Activated naive CD4-positive, alpha-beta T cell (primary cell): ENCODE measurements around the gene SPRR2B.
"Not testable (repeated sequence)": the region's sequence is repeated elsewhere in the genome, so short reads cannot be mapped to it uniquely, and the experiment has no call there.

ENCODE experiments used
- DNase-seq, 4 experiments: peaks; one replicate each; lab custom pipeline; 2025; lab: John Stamatoyannopoulos, UW

Gene SPRR2B

DNA sequence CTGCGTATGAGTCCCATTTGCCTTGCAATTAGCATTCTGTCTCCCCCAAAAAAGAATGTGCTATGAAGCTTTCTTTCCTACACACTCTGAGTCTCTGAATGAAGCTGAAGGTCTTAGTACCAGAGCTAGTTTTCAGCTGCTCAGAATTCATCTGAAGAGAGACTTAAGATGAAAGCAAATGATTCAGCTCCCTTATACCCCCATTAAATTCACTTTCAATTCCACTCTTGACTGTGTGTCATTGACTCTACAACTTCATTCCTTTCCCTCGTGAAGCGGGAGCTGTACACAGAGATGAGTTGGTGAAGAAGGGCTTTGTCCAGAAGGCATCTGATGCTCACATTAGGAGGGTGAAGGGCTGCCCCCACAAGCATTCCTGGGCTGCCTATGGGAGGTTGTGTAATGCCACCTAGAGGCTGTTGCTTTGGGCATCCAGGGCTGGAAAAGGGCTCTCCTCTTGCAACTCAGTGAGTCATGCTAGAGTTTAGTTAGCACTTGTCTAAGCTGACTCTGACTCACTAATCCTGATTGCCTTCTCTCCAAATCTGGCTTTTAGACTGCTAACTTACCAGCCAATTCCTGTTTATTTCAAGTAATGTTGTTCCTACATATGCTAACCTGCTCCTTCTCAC is 38.6 kb downstream of the SPRR2B start:
- no peak for DNase-seq

- DNase-seq = no peak
These were observed 39.3 kb downstream of the SPRR2B start for GRCh38 chr1:153032073-153032472.

DNA sequence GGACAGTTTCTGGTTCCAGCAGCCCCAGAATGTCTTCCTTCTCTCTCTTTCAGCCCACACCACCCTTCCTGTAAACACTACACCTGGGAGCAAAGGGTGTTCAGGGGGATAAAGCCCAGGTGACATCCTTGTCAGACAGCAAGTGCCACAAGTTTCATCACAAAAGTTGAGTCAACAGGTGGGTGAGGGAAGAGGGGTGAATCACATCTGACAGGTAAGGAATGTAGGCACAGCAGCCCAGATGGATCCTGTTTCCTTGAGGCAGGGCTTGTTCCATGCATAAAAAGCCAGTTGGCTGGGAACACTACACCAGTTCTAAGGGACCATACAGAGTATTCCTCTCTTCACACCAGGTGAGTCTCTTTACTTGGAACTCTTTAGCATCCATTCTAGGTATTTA is 40.5 kb downstream of the SPRR2B start, which contains the start of gene SPRR1B:
SPRR1B (plus strand) TSS at position 309 of the 400 bp plus-strand sequence. CDS start 1,143 bp downstream, outside the sequence.
- DNase-seq = no peak

DNA sequence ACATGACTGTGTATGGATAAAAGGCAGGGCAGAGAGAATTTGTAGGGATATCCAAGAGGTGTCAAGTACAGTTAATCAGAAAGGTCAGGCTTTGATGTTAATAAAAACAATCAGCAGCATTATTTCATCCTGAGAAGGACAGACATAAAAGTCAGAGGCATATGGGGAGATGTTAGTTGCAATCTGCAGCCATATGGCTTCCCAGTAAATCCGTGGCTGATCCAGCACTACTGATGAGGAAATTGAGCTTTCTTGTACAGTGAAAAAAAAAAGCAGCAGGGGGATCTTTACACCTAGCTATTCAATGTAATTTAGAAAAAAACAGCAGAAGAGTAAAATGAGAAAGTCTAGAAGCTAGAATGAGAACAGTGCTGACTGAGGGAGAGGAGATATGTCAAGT is 42.6 kb downstream of the SPRR2B start:
- DNase-seq = no peak

DNA sequence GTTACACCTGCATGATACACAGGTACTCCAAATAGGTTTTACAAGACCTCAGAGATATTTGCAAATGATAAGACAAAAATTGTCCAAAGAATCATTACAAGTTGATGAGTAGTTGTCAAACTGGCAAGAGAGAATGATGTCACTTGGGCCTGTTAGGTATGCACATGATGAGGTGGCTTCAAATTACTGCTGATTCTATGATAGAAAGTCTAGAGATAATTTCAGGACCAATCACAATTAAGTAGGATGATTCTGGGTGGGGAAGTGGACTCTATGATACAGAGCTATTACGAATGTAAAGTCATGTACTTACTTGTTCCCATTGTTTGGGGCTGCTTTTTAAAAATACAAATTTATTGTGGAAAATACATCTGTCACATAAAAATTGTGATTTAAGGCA is 45.6 kb downstream of the SPRR2B start:
- DNase-seq = no peak

- no peak for DNase-seq
These were observed 47.0 kb downstream of the SPRR2B start for GRCh38 chr1:153024413-153024812.

- DNase-seq = no peak
These were observed 48.3 kb downstream of the SPRR2B start for GRCh38 chr1:153023109-153023508.

- DNase-seq = not testable (repeated sequence)
These were observed 49.1 kb downstream of the SPRR2B start for GRCh38 chr1:153022340-153022739.

GRCh38 chr1:153021829-153022228 is 49.6 kb downstream of the SPRR2B start:
- DNase-seq = not testable (repeated sequence)
